RPMI8226 (cell line): Measurements from ENCODE around the gene FHIT.
"Not testable (repeated sequence)": the region's sequence is repeated elsewhere in the genome, so short reads cannot be mapped to it uniquely, and the experiment has no call there.

Experiments used
- DNase-seq: peaks from one replicate; pipeline ENCODE4 v3.0.0-alpha.2; 2015

The FHIT gene

GRCh38 chr3:59836531-59836930 lies 1414.7 kb downstream of the FHIT start:
- no peak for DNase-seq

GRCh38 chr3:59832702-59833101 lies 1418.5 kb downstream of the FHIT start:
- DNase-seq: no peak

DNA sequence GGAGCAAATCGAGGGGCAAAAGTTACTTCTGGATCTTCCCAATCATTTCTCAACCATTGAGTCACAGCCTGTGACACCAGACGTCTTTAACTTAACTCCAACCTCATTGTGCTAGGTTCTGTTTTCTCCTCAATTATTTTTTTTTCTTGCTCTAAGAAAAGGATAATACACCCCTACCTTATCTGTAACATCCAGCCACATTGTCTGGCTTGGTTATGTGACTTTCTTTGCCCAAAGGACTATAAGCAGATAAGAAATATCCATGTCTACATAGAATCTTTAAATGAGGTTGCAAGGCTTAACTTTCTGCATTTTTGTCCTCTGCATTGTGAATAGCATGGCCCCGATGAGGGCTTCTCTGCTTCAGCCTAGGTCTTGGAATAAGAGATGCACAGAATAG lies 1419.0 kb downstream of the FHIT start:
- no peak for DNase-seq

- no peak for DNase-seq
These were observed 1419.9 kb downstream of the FHIT start for GRCh38 chr3:59831394-59831793.

GRCh38 chr3:59829527-59829926 lies 1421.7 kb downstream of the FHIT start:
- no peak for DNase-seq

GRCh38 chr3:59824876-59825275 lies 1426.4 kb downstream of the FHIT start:
- DNase-seq: no peak

DNA sequence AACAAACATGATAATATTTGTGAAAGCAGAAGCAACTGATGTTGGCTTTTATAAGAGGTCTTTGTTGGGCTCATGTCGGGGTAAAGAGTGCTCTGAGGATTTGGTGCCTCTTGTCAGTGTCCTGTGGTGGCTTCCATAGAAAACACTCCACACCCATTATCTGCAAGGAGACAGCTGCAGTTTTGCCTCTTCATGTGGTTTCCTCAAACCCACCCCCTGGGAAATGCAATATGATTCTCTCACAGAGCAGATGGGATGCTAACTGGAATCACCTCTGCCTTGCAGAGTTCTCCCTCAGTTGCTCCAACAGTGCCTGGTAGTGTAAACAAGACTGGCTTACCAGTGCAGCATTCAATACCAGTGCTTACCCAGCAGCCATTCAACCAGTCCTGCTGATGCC lies 1430.0 kb downstream of the FHIT start:
- no peak for DNase-seq

DNA sequence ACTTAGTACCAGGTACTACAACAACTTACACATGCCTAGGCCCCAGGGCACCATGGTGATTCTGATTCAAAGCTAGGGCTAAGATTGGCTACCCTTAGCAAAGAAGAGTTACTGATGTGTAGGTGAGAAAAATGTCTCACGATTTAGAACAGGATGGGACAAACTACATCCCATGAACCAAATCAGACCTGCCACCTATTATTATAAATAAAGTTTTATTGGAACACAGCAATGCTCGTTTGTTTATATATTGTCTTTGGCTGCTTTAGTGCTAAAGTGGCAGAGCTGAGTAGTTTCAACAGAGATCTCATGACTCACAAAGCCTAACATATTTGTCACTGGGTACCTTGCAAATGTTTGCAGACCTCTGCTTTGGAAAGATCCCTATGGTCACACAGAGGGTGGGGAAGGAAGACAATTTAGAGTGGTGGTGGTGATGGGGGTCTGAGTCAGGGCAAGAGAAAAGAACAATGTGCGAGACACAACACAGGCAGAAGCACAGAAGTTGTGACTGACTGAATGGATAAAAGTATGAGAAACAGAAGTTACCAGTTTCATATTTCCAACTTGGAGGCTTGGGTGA lies 1430.8 kb downstream of the FHIT start:
- no peak for DNase-seq

DNA sequence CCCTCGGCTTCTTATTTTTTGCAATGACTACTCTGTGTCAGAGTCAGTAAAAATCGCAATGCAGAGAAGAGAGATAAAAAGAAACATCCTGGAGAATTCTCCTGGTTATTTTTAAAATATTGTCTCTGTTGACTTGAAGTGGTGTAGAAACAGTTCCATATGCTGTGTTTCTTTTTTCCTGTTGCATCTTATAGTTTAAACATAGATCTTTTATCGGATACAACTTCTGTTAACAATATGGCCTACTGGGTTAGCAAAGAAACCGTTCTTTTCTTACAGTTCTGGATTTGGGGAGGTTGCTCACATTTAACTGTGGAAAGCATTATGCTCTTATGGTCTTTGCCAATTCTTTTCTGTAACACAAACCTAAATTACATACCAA lies 1432.3 kb downstream of the FHIT start:
- no peak for DNase-seq

GRCh38 chr3:59818033-59818918 lies 1433.0 kb downstream of the FHIT start:
- peak; percentile 55 for DNase-seq

DNA sequence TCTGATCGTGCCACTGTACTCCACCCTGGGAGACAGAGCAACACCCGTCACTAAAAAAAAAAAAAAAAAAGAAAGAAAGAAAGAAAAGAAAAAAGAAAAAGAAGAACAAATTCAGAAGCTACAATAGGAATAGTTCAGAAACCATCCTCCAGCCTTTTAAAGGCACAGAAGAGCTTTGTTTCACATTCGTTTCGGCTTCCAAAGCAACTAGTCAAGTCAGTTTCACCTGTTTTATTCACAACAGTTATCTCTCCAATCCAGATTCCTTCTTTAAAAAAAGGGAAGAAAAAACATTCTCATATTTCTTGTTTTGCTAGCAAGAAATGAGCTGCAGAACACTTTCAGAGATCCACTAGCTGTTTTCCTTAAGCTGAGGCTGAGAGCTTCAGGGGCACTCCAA lies 1433.7 kb downstream of the FHIT start:
- DNase-seq: no peak

DNA sequence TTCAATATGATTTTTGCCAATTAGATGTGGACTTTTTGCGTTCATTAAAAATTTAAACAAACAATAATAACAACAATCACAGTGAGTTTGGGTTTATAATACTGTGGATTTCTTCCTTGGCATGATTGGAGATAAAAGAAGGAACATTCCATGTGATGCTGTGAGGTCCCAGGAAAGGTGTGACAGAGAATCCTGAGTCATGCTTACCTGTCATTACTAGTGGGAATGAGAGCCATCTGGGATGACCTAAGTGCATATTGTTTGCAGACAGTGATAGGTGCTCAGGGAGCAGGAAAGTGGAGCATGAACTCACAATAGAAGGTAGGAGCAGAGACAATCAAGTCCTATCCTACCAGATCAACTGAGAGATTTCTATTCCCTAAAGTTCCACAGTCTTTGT lies 1434.9 kb downstream of the FHIT start:
- no peak for DNase-seq

GRCh38 chr3:59813148-59813538 lies 1438.1 kb downstream of the FHIT start:
- no peak for DNase-seq

GRCh38 chr3:59812237-59813147 lies 1438.8 kb downstream of the FHIT start:
- DNase-seq: no peak

GRCh38 chr3:59811160-59811559 lies 1440.1 kb downstream of the FHIT start:
- DNase-seq: no peak

GRCh38 chr3:59810606-59811005 lies 1440.6 kb downstream of the FHIT start:
- DNase-seq: no peak

GRCh38 chr3:59809710-59810444 lies 1441.4 kb downstream of the FHIT start:
- no peak for DNase-seq

DNA sequence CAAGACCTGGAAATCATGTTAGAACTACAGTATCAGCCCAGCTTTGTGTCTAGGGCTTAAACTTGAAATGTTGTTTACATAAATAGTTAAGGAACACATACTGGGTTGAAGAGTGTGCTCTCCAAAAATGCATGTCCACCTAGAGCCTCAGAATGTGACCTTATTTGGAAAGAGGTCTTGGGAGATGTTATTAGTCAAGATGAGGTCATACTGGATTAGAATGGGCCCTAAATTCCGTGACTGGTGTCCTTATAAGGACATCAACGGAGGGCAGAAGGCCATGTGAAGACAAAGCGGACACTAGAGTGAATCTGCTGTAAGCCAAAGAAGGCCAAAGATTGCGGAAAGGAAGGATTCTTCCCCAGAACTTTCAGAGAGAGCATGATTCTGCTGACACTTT lies 1442.2 kb downstream of the FHIT start:
- no peak for DNase-seq

- DNase-seq: no peak
These were observed 1442.8 kb downstream of the FHIT start for GRCh38 chr3:59808446-59808845.

DNA sequence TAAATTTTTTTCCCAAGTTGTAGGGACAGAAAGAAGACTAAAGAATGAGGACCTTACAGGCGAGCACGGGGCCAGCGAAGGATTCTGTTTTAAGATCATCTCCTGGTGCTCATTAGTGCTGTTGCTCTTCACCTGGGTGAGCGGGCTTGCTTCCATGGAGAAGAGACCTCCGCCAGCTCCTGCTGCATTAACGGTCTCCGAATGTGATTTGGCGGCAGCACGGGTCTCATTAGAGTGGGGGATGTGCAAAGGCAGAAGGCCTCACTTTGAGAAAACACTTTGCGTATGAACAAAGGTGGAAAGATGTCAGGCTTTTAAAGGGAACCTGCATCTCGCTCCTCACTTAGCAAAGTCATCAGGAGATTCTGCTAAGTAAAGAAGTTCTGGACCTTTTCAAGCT lies 1448.0 kb downstream of the FHIT start:
- DNase-seq: no peak

DNA sequence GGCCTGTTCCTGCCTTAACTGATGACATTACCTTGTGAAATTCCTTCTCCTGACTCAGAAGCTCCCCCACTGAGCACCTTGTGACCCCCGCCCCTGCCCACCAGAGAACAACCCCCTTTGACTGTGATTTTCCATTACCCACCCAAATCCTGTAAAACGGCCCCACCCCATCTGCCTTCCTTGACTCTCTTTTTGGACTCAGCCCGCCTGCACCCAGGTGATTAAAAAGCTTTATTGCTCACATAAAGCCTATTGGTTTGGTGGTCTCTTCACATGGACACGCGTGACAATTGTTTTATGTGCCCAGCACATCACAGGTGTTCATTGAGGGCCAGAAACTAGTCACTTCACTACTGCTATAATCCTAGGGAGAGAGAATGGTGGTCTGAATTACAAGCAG lies 1448.8 kb downstream of the FHIT start:
- DNase-seq: not testable (repeated sequence)

- DNase-seq: no peak
These were observed 1449.2 kb downstream of the FHIT start for GRCh38 chr3:59802045-59802444.

DNA sequence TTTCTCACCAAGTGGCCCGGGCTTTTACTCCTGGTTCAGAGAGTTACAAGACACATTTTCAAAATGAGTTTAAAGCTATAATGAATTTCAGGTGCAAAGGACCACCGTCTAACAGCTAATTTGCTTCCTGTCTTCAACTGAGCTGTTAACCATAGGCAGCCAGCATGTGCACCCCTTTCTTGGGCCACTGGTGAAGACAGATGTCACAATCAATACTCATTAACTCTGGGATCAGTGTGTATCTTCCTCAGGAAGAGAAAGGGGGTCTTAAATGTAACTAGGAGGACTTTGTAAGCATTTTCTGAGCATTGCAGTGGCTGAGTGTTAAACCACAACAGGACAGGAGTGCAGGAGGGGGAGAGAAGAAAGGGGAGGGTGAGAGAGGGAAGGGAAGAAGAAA lies 1450.8 kb downstream of the FHIT start:
- no peak for DNase-seq
